ENCODE data around the gene IRAK2.

GRCh38 chr3:10121064-10121463, 43.7 kb upstream of the IRAK2 start:
- TF ChIP-seq CTCF (IDR thresholded peaks at IDR 0.05): no peak
- TF ChIP-seq POLR2A (IDR thresholded peaks at IDR 0.05): no peak
- TF ChIP-seq POLR2AphosphoS5 (IDR thresholded peaks at IDR 0.05; ENCODE audit: insufficient read depth in 1 of 2, low read depth in 1 of 2): no peak
